ENCODE measurements around the gene PLAC1.
A peak's percentile ranks its signal among the peaks of the same experiment; 100 is the strongest.

PLAC1 gene

GRCh38 chrX:134525086-134525792 lies 133.0 kb downstream of the PLAC1 start:
- H3K27me3 ChIP-seq (ENCODE audit: insufficient read depth, low read length) = no peaks in the 10 kb centered on the region
- no peaks in the 10 kb centered on the region for H4K20me1 ChIP-seq (ENCODE audit: insufficient read depth, low read length)
- no peaks in the 10 kb centered on the region for H3K79me2 ChIP-seq (ENCODE audit: insufficient read depth, low read length)
- H3K4me3 ChIP-seq (ENCODE audit: low read depth, low read length, poor library complexity, severe bottlenecking) = no peak overlapping the region
- H2AFZ ChIP-seq (ENCODE audit: low read length) = no peak overlapping the region
- H3K4me1 ChIP-seq (ENCODE audit: insufficient read depth, low read length, severe bottlenecking) = no peaks in the 10 kb centered on the region
- H3K9ac ChIP-seq (ENCODE audit: low read length) = no peak overlapping the region
- no peaks in the 10 kb centered on the region for H3K9me3 ChIP-seq (ENCODE audit: low read length)
- H3K36me3 ChIP-seq (ENCODE audit: insufficient read depth, low read length) = no peaks in the 10 kb centered on the region
- TF ChIP-seq CTCF (IDR thresholded peaks at IDR 0.05; ENCODE audit: low read length) (no peak), EZH2 (IDR thresholded peaks at IDR 0.05; ENCODE audit: borderline replicate concordance, low read length) (no peak)
- no peaks in the 10 kb centered on the region for H3F3A ChIP-seq (ENCODE audit: insufficient read depth, low read length)
- no peak overlapping the region for H3K4me2 ChIP-seq (ENCODE audit: low read length)
- H3K27ac ChIP-seq (ENCODE audit: low read depth, low read length, poor library complexity, severe bottlenecking) = no peak overlapping the region
- no peaks in the 10 kb centered on the region for H3K9me2 ChIP-seq (ENCODE audit: low read depth, low read length)

- no peak overlapping the region for H3K4me2 ChIP-seq (ENCODE audit: low read length)
- H3K9me3 ChIP-seq (ENCODE audit: low read length) = no peaks in the 10 kb centered on the region
- H3K79me2 ChIP-seq (ENCODE audit: insufficient read depth, low read length) = no peaks in the 10 kb centered on the region
- no peak overlapping the region for H3K9ac ChIP-seq (ENCODE audit: low read length)
- no peaks in the 10 kb centered on the region for H4K20me1 ChIP-seq (ENCODE audit: insufficient read depth, low read length)
- no peak overlapping the region for H2AFZ ChIP-seq (ENCODE audit: low read length)
- no peak overlapping the region for H3K27ac ChIP-seq (ENCODE audit: low read depth, low read length, poor library complexity, severe bottlenecking)
- H3F3A ChIP-seq (ENCODE audit: insufficient read depth, low read length) = no peaks in the 10 kb centered on the region
- no peaks in the 10 kb centered on the region for H3K4me1 ChIP-seq (ENCODE audit: insufficient read depth, low read length, severe bottlenecking)
- no peaks in the 10 kb centered on the region for H3K9me2 ChIP-seq (ENCODE audit: low read depth, low read length)
- H3K27me3 ChIP-seq (ENCODE audit: insufficient read depth, low read length) = no peaks in the 10 kb centered on the region
- TF ChIP-seq CTCF (IDR thresholded peaks at IDR 0.05; ENCODE audit: low read length) (no peak), EZH2 (IDR thresholded peaks at IDR 0.05; ENCODE audit: borderline replicate concordance, low read length) (no peak)
- no peaks in the 10 kb centered on the region for H3K36me3 ChIP-seq (ENCODE audit: insufficient read depth, low read length)
- H3K4me3 ChIP-seq (ENCODE audit: low read depth, low read length, poor library complexity, severe bottlenecking) = no peak overlapping the region
Observed at GRCh38 chrX:134524181-134524580, 134.1 kb downstream of the PLAC1 start.

GRCh38 chrX:134520860-134521390 lies 137.3 kb downstream of the PLAC1 start:
- no peaks in the 10 kb centered on the region for H3K36me3 ChIP-seq (ENCODE audit: insufficient read depth, low read length)
- H3K4me1 ChIP-seq (ENCODE audit: insufficient read depth, low read length, severe bottlenecking) = no peaks in the 10 kb centered on the region

More at GRCh38 chrX:134520860-134521390, 137.3 kb downstream of the PLAC1 start:
- Histone ChIP-seq H3K9ac (ENCODE audit: low read length) (no peak overlapping the region), H3F3A (ENCODE audit: insufficient read depth, low read length) (no peaks in the 10 kb centered on the region), H3K9me2 (ENCODE audit: low read depth, low read length) (no peaks in the 10 kb centered on the region), H3K79me2 (ENCODE audit: insufficient read depth, low read length) (no peaks in the 10 kb centered on the region), H3K27me3 (ENCODE audit: insufficient read depth, low read length) (no peaks in the 10 kb centered on the region), H3K27ac (ENCODE audit: low read depth, low read length, poor library complexity, severe bottlenecking) (no peak overlapping the region), H3K9me3 (ENCODE audit: low read length) (no peaks in the 10 kb centered on the region), H2AFZ (ENCODE audit: low read length) (no peak overlapping the region), H3K4me3 (ENCODE audit: low read depth, low read length, poor library complexity, severe bottlenecking) (no peak overlapping the region), H3K4me2 (ENCODE audit: low read length) (no peak overlapping the region), H4K20me1 (ENCODE audit: insufficient read depth, low read length) (no peaks in the 10 kb centered on the region)
- TF ChIP-seq EZH2 (IDR thresholded peaks at IDR 0.05; ENCODE audit: borderline replicate concordance, low read length) = no peak
- peak; percentile 47 for TF ChIP-seq CTCF (IDR thresholded peaks at IDR 0.05; ENCODE audit: low read length)
